Heart left ventricle (tissue), 13 donors: ENCODE measurements around the gene BNC2.

Experiments
- CTCF ChIP-seq, 12 donors: fragments of 200-600 bp; sonication (generic) in 4 of 12; IDR thresholded peaks; one replicate each; pipeline versions ENCODE4 v1.5.0 to v1.8.0; 2018 to 2022; ENCODE audit warnings: antibody characterized with exemption in 12 of 12, mild to moderate bottlenecking in 5 of 12
- POLR2A ChIP-seq, 2 donors: fragments of 450-650 bp; IDR thresholded peaks; one replicate each; pipeline ENCODE4 v1.6.1; 2017; ENCODE audit warnings: antibody characterized with exemption in 2 of 2, mild to moderate bottlenecking in 2 of 2, moderate library complexity in 2 of 2
- donor health status: ischemic (EF 13 %, LVEDD 7.1; RV severe dilation, severe dysfunction).
- donor health status: DM: no; HTN: yes; CAD: no.
- donor health status: DM: no; HTN: no; CAD: no.
- donor health status: ischemic (EF 25% LVEDD 6.9; RV normal size, moderate dysfunction).
- donor health status: ischemic (EF 25% LVEDD 5.7; RV mildly dilated, moderate dysfunction).
- donor health status: ischemic (EF 35%, LVEDD 5.7; RV mildly dilated, moderate dysfunction).
- donor health status: nonischemic (EF 11% LVEDD 7.7; RV severe dilation, severe dysfunction).
- donor health status: DM: yes; HTN: yes; CAD: no.
- donor health status: PGD.
- donor health status: ischemic (EF 29% LVEDD 5.4; RV normal size, mild dysfunction).
- donor health status: nonischemic (EF 23%, LVEDD 6.1; RV moderate dilation, normal function).

GRCh38 chr9:16725066-16725465, 145.4 kb downstream of the BNC2 start:
- no peak for TF ChIP-seq CTCF (IDR thresholded peaks at IDR 0.05)
- TF ChIP-seq POLR2A (IDR thresholded peaks at IDR 0.05): no peak
